A204.1 (cell line): ENCODE measurements around the gene PGLYRP3.

Experiments used
- FAIRE-seq: peaks from 2 replicates; lab custom pipeline; 2012; peaks lifted over from hg19 to GRCh38; lab: Jason Lieb, UNC

Gene PGLYRP3

DNA sequence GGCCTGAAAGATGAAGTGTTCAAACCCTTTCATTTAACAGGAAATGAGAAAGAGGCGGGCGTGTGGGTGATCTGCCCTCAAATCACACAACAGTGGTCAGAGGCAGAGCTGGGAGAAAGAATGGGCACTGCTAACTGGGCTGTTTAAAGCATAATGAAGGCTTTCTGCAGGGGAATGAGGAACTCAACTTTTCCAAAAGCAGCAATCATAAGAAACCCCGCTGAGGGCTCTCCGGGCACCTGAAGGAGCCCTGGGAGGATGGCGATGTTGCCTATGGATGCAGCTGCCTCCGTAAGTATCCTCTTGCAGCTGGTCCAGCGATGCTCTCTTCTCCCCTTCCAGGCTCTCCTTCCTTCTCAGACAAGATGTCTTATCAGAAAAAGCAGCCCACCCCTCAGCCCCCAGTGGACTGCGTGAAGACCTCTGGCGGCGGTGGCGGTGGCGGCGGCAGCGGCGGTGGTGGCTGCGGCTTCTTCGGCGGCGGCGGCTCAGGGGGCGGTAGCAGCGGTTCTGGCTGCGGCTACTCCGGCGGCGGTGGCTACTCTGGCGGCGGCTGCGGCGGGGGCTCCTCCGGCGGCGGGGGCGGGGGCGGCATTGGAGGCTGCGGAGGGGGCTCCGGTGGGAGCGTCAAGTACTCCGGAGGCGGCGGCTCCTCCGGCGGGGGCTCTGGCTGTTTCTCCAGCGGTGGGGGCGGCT lies 52.0 kb downstream of the PGLYRP3 start:
- no peak for FAIRE-seq

DNA sequence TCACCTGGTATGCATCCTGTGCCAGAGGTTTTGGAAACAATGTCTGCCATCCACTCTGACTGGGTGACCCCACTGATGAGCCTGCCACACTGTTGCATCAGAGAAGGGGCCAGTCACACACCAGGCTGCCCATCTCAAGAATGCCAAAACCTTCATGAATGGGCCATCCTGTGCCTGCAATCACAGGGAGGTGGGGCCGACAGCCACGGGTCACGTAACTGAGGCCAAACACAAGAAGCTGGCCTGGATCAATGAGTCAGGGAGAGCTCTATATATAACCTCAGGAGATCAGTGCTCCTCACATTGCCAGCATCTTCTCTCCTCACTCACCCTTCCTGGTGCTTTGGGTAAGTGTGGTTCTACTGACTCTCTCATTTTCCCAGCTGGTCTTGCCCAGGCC lies 53.4 kb downstream of the PGLYRP3 start, which contains the start of gene LORICRIN:
Gene LORICRIN (plus strand): TSS at position 301 of the 400 bp plus-strand sequence. CDS start 1,263 bp downstream, outside the sequence.
- FAIRE-seq = no peak

DNA sequence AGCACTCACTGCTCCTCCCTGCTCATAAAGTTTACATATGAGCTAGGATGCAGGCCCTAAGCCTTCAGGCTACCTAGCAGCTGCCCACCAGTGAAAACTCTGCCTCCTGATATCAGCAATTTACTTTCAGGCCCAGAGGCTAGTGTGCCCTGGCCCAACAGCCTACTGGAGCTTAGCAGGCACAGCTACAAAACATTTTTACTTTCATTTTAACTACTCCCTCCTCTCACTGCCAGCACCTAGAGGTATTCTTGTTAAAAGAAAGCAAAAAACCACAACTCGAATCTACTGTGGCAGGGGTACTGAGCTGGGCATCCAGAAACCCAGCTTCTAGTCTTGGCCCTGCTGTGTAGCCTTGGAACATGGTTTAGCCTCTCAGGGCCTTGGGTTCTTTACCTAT lies 59.1 kb downstream of the PGLYRP3 start:
- FAIRE-seq = no peak

DNA sequence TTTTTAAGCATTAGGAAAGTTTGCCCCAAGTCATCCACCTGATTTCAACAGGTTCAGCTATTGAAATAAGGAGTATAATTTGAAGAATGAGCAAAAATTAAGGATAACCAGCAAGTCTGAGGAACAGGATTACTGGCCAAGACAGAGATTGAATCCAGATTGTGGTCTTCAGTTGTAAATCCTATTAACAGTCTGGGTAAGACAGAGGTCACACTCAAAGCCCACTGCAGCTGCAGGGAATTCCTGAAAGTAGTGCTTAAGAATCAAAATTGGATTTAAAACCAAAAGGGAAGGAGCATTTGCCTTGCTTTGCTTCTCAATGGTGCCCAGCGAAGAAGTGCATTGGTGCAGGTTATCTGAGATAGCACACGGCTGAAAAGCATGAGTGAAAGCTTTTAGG lies 59.7 kb downstream of the PGLYRP3 start:
- FAIRE-seq = no peak

DNA sequence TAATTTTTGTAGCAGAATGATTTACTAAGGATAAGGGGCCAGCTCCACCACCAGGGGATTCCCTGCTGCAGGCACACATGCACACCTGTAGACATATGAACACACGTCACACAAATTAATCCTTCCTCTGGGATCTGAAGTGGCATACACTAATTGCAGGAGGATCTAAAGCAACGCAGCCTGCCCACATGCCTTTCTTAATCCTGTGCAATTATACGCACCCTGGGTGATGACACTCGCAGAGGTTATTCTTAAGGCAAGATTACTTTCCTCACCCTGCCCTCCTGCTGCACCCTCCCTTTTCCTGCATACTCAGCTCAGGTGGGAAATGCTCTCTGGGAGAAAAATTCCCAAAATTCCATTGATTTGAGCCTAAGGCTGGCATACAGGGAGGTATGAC lies 60.8 kb downstream of the PGLYRP3 start:
- FAIRE-seq = no peak

DNA sequence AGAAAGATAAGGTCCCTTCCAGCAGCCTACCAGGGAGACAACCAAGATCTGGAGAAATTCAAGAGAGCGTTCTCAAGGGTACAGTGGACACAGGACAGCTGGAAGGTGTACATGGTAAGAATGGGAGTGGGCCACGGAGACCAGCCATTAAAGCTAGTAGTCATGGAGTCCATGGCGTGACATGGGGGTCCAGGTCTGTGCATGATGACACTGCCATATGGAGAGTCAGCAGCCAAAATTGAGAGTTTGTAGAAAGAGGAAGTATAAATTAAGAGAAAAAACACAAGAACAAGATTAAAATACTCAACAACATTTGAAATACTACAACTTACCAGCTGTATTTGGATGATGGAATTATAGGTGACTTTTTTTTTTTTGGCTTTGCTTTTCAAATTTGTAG lies 61.2 kb downstream of the PGLYRP3 start:
- no peak for FAIRE-seq

DNA sequence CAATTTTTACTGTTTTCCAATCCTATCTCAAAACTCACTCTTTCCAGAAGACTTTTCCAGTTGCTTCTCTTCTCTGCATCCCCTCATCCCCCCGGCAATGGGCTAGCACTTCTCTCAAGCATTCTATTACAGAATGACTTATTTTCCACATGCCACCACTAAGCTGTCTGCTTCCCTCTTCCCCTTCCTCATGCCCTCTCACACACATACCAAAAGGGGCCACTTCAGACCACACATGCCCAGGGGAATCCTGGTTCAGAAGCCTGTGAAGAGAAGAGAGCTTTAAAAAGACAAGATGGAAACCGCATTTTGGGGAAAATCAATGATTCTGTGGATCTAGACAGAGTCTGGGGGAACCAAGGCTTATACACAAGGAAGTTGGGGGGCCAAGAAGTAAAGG lies 61.7 kb downstream of the PGLYRP3 start:
- FAIRE-seq = no peak

DNA sequence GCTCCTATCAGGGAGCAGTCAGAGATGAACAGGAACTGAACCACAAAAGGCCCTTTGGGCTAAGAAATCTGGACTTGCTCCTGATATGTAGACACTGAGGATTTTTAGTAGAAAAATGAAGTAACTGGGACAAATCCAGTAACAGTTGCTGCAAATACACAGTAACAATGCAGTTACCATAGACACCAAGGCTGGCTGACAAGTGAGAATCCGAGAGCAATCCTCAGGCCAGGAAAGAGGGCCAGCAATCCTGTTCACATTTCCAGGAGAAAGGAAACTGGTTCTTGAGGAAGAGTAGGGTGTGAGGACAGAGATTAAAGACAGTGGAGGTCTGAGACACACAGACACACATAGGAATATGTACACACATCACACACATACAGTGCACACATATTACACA lies 62.6 kb downstream of the PGLYRP3 start:
- FAIRE-seq = no peak

DNA sequence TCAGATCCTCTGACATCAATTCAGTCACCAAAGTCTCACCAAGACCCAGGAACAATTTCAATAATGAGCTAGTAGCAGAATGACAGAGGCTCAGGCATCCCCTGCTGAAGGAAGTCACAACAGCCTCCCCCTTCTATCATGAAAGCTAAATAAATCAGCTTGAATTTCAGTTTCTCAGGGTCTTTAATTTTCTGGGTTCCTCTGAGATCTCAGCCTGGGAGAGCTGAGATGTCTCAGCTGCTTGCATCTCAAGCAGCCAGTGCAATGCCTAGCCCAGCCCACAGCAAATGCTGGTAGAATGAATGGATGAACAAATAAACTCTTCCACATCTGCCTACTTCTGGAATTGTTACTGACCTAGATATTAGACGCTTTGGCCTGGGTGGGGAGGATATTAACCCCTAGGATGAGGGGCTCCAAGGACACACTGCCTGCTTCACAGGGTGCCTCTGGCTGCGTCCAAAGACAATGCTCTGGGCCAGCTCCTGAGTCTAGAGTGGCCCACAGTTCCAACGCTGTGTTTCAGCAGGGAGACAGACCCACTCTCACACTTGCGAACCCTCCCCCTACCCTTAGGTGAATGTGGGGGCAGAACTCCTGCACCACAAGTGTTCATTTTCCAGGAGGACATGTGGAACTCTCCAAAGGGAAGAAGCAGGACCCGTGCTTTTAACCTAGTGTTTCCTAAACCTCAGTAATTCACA lies 64.4 kb downstream of the PGLYRP3 start:
- no peak for FAIRE-seq
